Activated CD4-positive, CD25-positive, alpha-beta regulatory T cell treated with anti-CD3 and anti-CD28 coated beads, Interleukin-2, amount 50 U/mL, for 24 hours (primary cell): ENCODE measurements around the gene CYP8B1.
"Not testable (repeated sequence)": the region's sequence is repeated elsewhere in the genome, so short reads cannot be mapped to it uniquely, and the experiment has no call there.

Experiments used
- ATAC-seq, 2 donors: fragments of 150-1000 bp; cut with Tn5 transposase; one replicate each; pipeline ENCODE4 v1.10.0; 2021; ENCODE audit warnings: mild to moderate bottlenecking in 1 of 2, moderate library complexity in 1 of 2

The CYP8B1 gene

GRCh38 chr3:42884324-42884723, 8.6 kb upstream of the CYP8B1 start:
- no peak for ATAC-seq

DNA sequence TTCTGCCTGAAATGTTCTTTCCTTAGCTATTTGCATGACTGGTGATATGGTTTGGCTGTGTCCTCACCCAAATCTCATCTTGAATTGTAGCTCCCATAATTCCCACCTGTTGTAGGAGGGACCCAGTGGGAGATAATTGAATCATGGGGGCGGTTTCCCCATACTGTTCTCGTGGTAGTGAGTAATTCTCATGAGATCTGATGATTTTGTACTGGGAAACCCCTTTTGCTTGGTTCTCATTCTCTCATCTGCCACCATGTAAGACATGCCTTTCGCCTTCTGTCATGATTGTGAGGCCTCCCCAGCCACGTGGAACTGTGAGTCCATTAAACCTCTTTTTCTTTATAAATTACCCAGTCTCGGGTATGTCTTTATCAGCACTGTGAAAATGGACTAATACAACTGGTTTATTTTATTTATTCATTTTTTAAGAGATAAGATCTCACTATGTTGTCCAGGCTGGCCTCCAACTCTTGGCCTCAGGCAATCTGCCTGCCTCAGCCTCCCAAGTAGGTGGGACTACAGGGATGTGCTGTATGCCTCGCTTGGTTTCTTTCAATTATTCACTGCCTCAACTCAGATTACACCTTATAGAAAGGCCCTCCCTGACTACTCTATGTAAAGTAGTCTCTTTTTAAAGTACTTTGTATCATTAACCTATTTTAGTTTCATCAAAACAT, 7.7 kb upstream of the CYP8B1 start:
- ATAC-seq: not testable (repeated sequence)

DNA sequence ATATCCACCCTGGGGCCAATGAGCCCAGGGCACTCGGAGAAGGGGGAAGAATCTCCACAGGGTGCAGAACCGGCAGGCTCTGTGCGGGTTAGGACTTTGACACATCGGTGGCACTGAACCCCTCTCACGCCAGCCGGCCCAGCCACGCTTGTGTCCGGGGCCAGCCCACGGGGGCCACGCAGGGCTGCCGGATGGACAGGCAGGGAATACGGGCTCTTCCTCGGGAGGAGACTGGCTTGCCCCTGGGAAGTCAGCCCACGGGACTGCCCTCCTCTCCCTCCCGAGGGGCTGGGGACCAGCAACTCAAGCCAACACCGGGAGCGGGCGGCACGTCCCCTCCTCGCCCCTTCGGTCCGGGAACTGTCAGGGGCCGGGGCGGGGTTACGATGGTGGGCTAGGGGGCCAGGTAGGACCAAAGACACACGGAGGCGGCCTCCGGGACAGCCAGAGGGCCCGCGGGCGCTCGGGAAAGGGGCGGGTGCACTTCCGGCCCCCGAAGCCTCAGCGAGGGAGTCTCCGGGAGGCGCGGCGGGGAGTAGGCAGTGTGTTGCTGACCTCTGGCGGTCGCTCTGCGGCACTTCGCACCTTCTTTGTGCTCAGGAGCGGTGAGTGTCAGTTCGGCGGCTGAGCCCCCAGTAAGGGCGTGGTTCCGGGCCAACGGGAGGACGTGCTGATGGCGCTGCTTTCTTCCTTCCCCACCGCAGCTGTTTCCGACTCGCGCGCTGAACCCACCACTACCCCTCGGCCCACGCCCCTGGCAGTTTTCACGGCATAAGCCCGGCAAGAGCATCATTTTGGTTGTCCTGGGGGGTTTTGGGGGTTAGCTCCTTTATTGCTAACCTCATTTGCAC, 5.1 kb upstream of the CYP8B1 start:
- peak; percentile 99 to 100 for ATAC-seq

GRCh38 chr3:42880183-42880582, 4.5 kb upstream of the CYP8B1 start:
- ATAC-seq: no peak

DNA sequence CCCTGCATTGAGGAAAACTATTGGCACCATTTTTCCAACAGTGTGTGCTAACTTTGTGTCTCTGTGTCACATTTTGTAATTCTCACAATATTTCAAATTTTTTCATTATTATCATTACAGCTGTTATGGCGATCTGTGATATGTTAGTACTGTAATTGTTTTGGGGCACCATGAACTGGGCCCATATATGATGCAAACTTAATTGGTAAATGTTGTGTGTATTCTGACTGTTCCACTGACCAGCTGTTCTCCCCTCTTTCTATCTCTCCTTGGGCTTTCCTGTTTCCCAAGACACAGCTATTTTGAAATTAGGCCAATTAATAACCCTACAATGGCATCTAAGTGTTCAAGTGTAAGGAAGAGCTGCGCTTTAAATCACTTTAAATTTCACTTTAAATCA, 2.2 kb upstream of the CYP8B1 start:
- ATAC-seq: no peak

DNA sequence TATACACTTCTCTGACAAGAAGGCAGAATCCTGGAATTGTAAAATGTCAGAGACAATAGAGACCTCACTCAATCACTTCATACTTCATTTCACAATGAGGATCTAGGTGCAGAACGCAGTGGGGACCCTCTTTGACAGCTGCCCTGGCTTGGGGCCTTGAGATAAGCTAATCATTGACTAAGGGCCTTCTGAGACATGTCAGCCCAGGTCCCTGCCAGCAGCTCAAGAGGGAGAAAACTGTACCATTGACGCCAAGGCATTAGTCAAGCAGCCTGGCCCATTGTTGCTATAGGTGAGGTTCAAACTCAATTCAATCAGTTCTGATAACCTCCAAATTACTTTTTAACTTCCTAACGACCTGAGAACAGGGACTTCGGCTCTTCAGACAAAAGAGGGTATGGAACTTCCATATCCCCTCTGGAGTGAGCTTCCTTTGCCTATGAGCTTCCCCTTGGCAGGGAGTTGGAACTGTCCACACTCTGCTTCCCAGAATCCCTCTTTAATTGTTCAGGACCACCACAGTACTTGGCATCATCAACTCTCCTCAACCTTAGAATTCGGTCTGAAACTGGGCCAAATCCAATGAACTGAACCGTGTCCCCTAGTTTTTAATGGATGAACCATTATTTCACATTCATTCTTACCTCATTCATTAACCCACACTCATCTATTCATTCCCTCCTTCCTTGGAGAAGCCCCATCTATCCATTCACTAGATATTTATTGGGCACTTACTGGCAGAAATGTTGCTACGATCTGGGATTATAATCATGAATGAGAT, 1.5 kb upstream of the CYP8B1 start:
- ATAC-seq: no peak

DNA sequence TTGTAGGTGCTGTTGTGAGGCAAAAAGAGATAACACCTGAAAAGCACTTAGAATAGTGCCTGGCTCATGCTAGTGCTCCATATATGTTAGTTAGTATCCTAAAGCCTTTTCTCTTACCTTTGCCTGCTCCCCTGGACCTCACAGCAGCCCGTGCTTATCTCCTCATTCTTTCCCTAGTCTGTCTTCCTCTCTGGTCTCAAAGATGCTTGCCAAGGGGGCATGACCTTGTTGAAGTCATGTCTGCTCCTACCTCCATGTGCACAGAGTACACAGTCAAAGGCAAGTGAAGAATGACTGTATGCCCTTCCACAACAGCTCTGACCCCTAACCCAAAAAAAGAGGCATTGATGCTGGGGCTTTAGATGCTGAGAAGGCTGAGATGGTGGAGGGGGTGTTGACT, 722 bp upstream of the CYP8B1 start:
- no peak for ATAC-seq

DNA sequence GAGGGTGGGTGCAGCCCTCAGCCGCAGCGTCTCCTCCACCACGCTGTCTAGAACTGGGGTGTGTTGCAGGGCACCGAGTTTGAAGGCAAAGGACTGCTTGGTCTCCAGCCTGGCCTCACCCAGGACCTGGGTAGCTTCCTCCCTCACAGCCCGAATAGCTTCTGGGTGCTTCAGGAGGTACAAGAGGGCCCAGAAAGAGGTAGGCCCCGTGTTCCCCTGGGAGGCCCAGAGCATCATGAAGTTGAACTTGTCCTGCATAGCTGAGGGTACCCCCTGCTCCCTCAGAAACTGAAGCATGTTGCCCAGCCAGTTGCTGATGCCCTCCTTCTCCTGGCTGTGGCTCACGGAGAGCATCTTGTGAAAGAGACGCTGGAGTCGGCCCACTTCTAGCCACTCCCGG, 930 bp downstream of the CYP8B1 start:
- no peak for ATAC-seq

DNA sequence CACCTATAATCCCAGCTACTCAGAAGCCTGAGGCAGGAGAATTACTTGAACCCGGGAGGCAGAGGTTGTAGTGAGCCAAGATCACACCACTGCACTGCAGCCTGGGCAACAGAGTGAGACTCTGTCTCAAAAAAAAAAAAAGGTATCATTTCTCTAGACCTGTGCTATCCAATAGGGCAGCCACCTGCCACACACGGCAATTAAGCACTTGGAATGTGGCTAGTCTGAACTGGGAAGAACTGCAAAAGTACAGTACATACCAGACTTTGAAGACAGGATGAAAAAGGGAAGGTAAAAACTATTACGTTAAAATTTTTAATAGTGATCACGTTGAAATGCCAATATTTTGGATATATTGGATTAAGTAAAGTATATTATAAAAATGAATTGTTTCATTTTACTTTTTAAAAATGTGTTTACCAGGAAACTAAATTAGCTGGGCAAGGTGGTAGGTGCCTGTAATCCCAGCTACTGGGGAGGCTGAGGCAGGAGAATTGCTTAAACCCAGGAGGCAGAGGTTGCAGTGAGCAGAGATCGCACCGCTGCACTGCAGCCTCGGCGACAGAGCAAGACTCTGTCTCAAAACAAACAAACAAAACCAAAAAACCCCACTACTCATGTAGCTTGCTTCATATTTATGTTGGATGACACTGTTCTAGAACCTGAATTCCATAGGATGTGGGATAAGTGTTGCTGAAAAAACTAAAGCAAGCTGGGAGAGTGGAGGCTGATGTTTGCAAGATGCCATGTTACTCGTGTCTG, 2.3 kb downstream of the CYP8B1 start:
- no peak for ATAC-seq

- no peak for ATAC-seq
These were observed 3.0 kb downstream of the CYP8B1 start for GRCh38 chr3:42872718-42873117.

DNA sequence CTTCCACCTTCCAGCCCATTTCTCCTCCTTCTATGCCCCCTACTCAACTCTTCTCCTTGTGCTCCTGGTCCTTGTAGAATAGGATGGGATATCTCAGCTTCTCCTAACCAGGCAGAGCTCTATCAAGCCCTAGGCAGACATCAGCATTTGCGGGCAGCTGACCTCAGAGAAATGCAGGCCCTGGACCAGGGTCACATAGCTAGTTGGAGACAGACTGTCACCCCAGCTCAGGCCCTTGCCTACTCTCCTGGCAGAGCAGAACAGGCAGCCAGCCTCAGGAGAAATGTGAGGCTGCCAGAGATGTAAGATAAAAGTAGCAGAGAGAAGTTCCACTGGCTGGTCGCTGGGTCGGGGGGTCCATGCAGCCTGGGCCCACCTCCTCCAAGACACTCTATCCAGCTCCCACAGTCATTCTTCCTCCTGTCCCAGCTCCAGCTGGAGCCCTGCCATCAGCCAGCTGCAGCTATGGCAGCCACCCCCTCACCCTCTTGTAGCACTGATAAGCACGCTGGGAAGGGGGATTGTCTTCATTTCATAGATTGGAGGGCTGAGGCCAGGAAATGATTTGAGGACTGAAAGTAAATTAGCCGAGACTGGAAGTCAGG, 4.0 kb downstream of the CYP8B1 start:
- ATAC-seq: no peak

GRCh38 chr3:42868841-42869240, 6.8 kb downstream of the CYP8B1 start:
- ATAC-seq: no peak

GRCh38 chr3:42867138-42867537, 8.5 kb downstream of the CYP8B1 start:
- ATAC-seq: no peak

GRCh38 chr3:42865256-42865655, 10.4 kb downstream of the CYP8B1 start:
- no peak for ATAC-seq

DNA sequence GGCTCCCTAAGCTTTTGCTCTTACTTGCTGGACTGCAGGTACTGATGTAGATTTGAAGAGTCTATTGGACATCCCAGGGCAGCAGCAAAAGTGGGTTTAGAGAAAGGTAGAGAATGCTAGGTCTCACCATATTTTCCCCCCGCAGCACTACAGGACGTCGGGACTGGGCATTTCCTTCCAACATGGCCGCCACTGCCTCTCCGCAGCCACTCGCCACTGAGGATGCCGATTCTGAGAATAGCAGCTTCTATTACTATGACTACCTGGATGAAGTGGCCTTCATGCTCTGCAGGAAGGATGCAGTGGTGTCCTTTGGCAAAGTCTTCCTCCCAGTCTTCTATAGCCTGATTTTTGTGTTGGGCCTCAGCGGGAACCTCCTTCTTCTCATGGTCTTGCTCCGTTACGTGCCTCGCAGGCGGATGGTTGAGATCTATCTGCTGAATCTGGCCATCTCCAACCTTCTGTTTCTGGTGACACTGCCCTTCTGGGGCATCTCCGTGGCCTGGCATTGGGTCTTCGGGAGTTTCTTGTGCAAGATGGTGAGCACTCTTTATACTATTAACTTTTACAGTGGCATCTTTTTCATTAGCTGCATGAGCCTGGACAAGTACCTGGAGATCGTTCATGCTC, 11.2 kb downstream of the CYP8B1 start:
- ATAC-seq: no peak

GRCh38 chr3:42856544-42856943, 19.1 kb downstream of the CYP8B1 start:
- no peak for ATAC-seq

- ATAC-seq: no peak
These were observed 19.9 kb downstream of the CYP8B1 start for GRCh38 chr3:42855547-42856380.

- ATAC-seq: no peak
These were observed 20.5 kb downstream of the CYP8B1 start for GRCh38 chr3:42855219-42855546.

DNA sequence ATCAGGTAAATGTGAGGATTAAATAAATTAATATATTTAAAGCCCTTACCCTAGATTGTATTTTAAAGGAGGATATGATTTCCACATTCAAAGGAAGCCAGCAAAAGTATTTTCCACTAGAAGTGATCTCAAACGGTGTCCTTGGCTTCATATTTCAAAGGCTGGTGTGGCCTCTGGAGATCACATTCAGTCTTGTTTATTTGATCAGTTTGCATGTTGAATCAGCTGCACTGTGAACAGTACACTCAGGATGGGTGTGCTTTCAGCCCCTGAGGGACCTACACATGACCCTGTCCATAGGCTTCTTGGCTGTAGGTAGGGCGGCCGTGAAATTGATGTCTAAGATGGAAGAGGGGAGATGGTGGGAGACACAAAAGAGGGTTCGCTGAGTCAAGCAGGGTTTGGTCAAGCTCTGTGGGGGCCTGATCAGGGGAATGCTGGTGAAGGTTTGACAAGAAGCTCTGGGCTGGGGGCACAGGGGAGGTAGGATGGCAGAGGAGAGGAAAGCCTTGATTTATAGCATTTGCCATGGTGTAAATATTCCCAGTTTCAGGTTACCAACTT, 21.9 kb downstream of the CYP8B1 start:
- no peak for ATAC-seq

- no peak for ATAC-seq
These were observed 22.6 kb downstream of the CYP8B1 start for GRCh38 chr3:42853056-42853455.

- no peak for ATAC-seq
These were observed 23.2 kb downstream of the CYP8B1 start for GRCh38 chr3:42852441-42852840.
